SK-N-SH treated with all-trans-retinoic acid at 6 μM for 48 hours (cell line): ENCODE data around the gene ADAMTSL3.

Experiments used
- GLIS3 ChIP-seq: fragments of 250-450 bp; sonication (Bioruptor Pico); IDR thresholded peaks from 2 replicates; pipeline ENCODE4 v1.5.0; 2020; ENCODE audit warnings: mild to moderate bottlenecking, moderate library complexity
- ISL1 ChIP-seq: fragments of 250-450 bp; sonication (Bioruptor Pico); IDR thresholded peaks from 2 replicates; pipeline ENCODE4 v2.1.2; 2022; ENCODE audit warnings: mild to moderate bottlenecking, moderate library complexity
- OSR1 ChIP-seq: fragments of 250-450 bp; sonication (Bioruptor Pico); IDR thresholded peaks from 2 replicates; pipeline ENCODE4 v1.8.0; 2022; ENCODE audit warnings: moderate library complexity, mild to moderate bottlenecking, inconsistent platforms
- PPARA ChIP-seq: fragments of 250-450 bp; sonication (Bioruptor Pico); IDR thresholded peaks from 2 replicates; pipeline ENCODE4 v1.5.0; 2020; ENCODE audit warnings: mild to moderate bottlenecking, borderline replicate concordance
- TF ChIP-seq, protein P1 (sequence below): fragments of 250-450 bp; sonication (Bioruptor Pico); IDR thresholded peaks from 2 replicates; pipeline ENCODE4 v1.5.1; 2020; ENCODE audit warnings: low read depth, mild to moderate bottlenecking, moderate library complexity
- TF ChIP-seq, protein P2 (sequence below): fragments of 250-450 bp; sonication (Bioruptor Pico); IDR thresholded peaks from 2 replicates; pipeline ENCODE4 v1.5.0; 2020; ENCODE audit warnings: mild to moderate bottlenecking, moderate library complexity

DNA sequence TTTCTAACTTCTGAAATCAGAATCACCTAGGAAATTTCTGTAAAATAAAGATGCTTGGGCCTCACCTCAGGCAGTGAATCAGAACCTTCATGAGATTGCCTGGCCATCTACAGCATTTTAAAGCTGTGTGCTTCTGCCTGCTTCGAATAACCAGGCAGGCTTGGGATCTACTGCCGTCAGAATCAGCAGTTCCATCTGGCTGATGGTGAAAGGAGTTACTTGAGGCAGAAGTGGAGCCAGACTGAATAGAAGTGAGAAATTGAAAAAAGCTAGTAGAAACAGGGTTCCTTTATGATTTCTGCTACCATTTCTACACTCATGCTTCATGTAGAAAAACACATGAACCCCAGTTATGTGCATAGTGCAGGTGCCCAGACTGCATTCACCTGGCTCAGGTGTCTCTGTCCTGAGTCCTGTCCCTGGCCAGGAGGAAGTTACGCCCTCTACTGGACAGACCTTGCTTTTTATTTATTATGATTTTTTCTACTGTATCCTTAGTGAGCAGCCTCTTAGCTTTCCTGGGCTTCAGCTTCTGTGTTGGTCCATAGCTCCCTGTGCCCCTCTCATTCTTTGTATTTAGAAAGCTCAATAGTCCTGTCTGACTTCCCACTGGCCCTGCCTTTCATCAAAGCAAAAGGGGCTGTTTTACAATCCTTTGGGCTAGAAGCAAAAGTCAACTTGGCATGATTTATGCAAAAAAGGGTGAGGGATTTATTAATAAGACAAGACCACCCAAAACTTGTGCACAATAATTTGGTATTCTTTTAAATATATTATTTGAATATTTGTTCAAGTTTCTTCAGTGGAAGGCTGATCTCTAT lies 380.9 kb downstream of the ADAMTSL3 start:
- TF ChIP-seq ISL1 (CRISPR knock-in tag): no peak
- TF ChIP-seq, protein P1, sequence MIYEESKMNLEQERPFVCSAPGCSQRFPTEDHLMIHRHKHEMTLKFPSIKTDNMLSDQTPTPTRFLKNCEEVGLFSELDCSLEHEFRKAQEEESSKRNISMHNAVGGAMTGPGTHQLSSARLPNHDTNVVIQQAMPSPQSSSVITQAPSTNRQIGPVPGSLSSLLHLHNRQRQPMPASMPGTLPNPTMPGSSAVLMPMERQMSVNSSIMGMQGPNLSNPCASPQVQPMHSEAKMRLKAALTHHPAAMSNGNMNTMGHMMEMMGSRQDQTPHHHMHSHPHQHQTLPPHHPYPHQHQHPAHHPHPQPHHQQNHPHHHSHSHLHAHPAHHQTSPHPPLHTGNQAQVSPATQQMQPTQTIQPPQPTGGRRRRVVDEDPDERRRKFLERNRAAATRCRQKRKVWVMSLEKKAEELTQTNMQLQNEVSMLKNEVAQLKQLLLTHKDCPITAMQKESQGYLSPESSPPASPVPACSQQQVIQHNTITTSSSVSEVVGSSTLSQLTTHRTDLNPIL (CRISPR knock-in tag): no peak
- no peak for TF ChIP-seq PPARA (CRISPR knock-in tag)
- TF ChIP-seq, protein P2, sequence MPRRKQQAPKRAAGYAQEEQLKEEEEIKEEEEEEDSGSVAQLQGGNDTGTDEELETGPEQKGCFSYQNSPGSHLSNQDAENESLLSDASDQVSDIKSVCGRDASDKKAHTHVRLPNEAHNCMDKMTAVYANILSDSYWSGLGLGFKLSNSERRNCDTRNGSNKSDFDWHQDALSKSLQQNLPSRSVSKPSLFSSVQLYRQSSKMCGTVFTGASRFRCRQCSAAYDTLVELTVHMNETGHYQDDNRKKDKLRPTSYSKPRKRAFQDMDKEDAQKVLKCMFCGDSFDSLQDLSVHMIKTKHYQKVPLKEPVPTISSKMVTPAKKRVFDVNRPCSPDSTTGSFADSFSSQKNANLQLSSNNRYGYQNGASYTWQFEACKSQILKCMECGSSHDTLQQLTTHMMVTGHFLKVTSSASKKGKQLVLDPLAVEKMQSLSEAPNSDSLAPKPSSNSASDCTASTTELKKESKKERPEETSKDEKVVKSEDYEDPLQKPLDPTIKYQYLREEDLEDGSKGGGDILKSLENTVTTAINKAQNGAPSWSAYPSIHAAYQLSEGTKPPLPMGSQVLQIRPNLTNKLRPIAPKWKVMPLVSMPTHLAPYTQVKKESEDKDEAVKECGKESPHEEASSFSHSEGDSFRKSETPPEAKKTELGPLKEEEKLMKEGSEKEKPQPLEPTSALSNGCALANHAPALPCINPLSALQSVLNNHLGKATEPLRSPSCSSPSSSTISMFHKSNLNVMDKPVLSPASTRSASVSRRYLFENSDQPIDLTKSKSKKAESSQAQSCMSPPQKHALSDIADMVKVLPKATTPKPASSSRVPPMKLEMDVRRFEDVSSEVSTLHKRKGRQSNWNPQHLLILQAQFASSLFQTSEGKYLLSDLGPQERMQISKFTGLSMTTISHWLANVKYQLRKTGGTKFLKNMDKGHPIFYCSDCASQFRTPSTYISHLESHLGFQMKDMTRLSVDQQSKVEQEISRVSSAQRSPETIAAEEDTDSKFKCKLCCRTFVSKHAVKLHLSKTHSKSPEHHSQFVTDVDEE (CRISPR knock-in tag): no peak
- TF ChIP-seq GLIS3 (CRISPR knock-in tag): no peak
- no peak for TF ChIP-seq OSR1
